GM21381 (cell line): ENCODE measurements around the gene WDCP.
"Not testable (repeated sequence)": the region's sequence is repeated elsewhere in the genome, so short reads cannot be mapped to it uniquely, and the experiment has no call there.

Experiments used
- ATAC-seq: cut with Tn5 transposase; IDR thresholded peaks from one replicate; pipeline ENCODE4 v1.9.1; 2021; ENCODE audit warnings: mild to moderate bottlenecking, moderate library complexity; ENCODE audit not compliant: unreplicated experiment

The WDCP gene, protein sequence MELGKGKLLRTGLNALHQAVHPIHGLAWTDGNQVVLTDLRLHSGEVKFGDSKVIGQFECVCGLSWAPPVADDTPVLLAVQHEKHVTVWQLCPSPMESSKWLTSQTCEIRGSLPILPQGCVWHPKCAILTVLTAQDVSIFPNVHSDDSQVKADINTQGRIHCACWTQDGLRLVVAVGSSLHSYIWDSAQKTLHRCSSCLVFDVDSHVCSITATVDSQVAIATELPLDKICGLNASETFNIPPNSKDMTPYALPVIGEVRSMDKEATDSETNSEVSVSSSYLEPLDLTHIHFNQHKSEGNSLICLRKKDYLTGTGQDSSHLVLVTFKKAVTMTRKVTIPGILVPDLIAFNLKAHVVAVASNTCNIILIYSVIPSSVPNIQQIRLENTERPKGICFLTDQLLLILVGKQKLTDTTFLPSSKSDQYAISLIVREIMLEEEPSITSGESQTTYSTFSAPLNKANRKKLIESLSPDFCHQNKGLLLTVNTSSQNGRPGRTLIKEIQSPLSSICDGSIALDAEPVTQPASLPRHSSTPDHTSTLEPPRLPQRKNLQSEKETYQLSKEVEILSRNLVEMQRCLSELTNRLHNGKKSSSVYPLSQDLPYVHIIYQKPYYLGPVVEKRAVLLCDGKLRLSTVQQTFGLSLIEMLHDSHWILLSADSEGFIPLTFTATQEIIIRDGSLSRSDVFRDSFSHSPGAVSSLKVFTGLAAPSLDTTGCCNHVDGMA

GRCh38 chr2:24046930-24047702, at the start of gene WDCP:
TSS of gene WDCP (minus strand) at chr2:24047391. CDS start at chr2:24039494, 7,897 bp downstream.
- peak; percentile 97 for ATAC-seq

- not testable (repeated sequence) for ATAC-seq
These were observed 48.0 kb upstream of the WDCP start for GRCh38 chr2:24095171-24095677.

GRCh38 chr2:24093270-24093669, 46.1 kb upstream of the WDCP start:
- not testable (repeated sequence) for ATAC-seq

GRCh38 chr2:24088821-24089359, 41.7 kb upstream of the WDCP start:
- no peak for ATAC-seq

DNA sequence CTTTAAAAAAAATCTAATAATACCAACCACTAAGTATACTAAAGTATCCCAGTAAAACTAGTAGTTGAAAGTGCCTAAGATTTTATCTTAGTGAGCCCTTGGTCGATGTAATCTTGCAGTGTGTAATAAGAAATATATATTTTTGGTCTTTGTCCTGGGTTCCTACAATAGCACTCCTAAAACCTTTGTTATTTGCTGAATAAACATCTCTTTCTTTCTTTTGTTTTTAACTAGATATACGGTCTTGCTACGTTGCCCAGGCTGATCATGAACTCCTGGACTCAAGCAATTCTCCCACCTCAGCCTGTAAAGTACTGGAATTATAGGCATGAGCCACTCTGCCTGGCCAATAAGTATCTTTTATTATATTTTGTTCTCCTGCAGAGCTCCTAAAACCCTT, 39.8 kb upstream of the WDCP start:
- no peak for ATAC-seq

DNA sequence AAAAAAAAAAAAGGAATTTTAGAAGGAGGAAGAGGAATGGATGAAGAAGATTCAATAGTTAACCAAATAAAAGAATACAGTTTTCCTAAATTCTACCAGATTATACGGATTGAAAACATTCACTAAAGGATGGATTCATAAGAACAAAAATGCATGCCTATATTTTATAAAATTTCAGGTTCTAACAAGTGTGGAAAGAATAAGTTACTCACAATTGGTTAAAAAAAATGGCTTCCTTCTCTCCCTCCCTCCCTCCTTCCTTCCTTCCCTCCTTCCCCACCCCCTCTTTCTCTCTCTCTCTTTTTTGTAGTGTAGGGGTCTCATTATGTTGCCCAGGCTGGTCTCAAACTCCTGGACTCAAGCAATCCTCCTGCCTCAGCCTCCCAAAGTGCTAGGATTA, 39.0 kb upstream of the WDCP start:
- ATAC-seq = no peak

- no peak for ATAC-seq
These were observed 38.0 kb upstream of the WDCP start for GRCh38 chr2:24085200-24085489.

DNA sequence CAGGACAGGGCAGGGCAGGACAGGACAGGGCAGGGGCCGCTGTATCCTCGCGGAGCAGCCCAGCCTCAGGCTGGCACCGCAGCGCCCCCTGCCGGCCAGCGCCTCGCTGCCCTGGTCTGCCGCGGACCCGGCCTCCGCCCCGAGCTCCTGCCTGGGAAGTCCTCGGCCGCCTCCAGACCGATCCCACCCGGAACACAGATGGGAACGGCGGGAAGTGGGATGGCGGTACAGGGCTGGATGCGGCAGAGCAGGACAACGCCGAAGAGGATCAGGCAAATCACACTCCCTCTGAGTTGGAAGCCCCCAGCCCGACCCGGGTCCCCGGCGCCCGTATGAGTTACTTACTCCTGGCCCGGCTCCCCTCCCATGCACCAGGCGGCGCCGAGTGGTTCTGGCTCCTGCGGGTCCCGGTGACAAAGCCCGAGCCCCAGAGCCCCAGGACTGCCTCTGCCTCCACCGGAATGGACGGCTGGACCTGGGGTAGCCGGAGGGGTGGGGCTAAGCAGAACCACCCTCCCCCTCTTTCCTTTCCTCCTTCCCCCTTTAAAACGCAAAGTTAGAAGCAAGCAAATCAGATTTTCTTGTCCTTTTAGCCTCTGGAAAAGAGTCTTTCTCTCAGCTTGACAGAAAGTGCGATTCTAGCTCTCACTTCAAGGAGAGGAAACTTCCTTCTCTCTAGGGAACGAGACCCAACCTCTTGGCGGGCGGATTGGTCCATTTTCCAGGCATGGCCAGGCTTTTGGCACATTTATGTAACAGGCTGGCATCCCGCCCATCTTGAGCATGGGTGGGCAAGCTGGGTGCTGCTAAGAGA, 37.4 kb upstream of the WDCP start, which contains the start of gene TP53I3:
TP53I3 (minus strand) TSS at position 449 of the 814 bp plus-strand sequence. CDS start 508 bp downstream, outside the sequence.
- ATAC-seq = peak; percentile 81

GRCh38 chr2:24083567-24084385, 36.6 kb upstream of the WDCP start:
- ATAC-seq = peak; percentile 78

- no peak for ATAC-seq
These were observed 35.8 kb upstream of the WDCP start for GRCh38 chr2:24082787-24083566.

DNA sequence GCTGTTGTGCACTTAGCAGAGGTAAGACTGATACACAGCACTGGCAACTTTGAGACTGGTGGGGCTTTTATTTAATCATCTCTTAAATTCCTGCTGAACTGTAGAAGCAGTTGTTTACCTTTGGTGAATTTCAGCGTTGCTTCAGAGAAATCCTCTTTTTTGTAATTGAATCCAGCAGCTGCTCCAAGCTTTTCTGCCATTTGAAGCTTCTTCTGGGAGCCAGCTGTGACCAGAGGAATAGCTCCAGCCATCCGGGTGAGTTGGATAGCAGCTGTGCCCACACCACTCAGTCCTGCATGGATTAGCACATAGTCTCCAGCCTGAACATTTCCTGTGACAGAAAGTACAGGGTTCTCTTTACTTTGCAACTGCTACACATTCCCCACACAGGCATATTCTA, 33.5 kb upstream of the WDCP start:
- no peak for ATAC-seq

DNA sequence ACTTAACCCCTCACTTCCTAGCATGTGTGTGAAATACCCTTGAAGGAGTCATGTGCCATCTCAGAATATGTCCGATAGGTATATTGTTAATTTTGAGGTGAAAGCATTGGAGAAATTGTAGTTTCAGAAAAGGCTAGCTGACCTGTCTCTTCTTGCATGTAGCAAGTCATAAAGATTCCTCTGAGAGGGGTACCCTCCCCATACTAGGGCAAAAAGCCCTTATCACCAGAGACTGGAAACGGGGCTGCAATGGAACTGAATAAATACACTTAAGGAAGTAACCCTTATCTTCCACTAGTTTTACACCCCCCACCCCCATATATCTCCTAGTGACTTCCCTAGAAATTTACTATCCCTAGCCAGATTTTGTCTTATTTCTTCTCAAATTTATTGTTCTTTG, 30.7 kb upstream of the WDCP start:
- ATAC-seq = no peak

- no peak for ATAC-seq
These were observed 30.3 kb upstream of the WDCP start for GRCh38 chr2:24077535-24077877.

GRCh38 chr2:24076849-24077534, 29.8 kb upstream of the WDCP start:
- ATAC-seq = peak; percentile 9

- ATAC-seq = peak; percentile 93
These were observed 29.0 kb upstream of the WDCP start, which contains the start of gene SF3B6 for GRCh38 chr2:24075915-24076848. TSS of gene SF3B6 (minus strand) at chr2:24076326. CDS start at chr2:24076229, 97 bp downstream.

- ATAC-seq = no peak
These were observed 28.1 kb upstream of the WDCP start for GRCh38 chr2:24075259-24075658.

- no peak for ATAC-seq
These were observed 26.6 kb upstream of the WDCP start for GRCh38 chr2:24073816-24074215.
